Breast epithelium (tissue), 3 donors: ENCODE data around the gene CCDC149.

Experiments used
- CTCF ChIP-seq, 3 donors: fragments of 450-650 bp; IDR thresholded peaks; one replicate each; pipeline ENCODE4 v1.5.1; 2016 to 2017; ENCODE audit warnings: antibody characterized with exemption in 3 of 3, mild to moderate bottlenecking in 3 of 3, moderate library complexity in 3 of 3
- POLR2A ChIP-seq: fragments of 450-650 bp; IDR thresholded peaks from one replicate; pipeline ENCODE4 v1.6.1; 2016; ENCODE audit warnings: antibody characterized with exemption, mild to moderate bottlenecking, moderate library complexity

- TF ChIP-seq CTCF (IDR thresholded peaks at IDR 0.05) = no peak
- TF ChIP-seq POLR2A = no peak
These were observed 131.8 kb downstream of the CCDC149 start for GRCh38 chr4:24780936-24781495.
